Dermis blood vessel endothelial cell (primary cell): ENCODE measurements around the gene SATB1. TPM values are rescaled to one million over a fixed set of nuclear protein-coding genes. Genes with fewer than 3 reads are reported as not detected.

ENCODE experiments used
- DNase-seq: peaks from one replicate; pipeline ENCODE4 v3.0.0; 2010
- total RNA-seq: library from RNA; depleted of rRNA; stranded (reverse); fragments of >200 nt; gene quantifications from 2 replicates; pipeline ENCODE4 v1.2.3, GENCODE V29; 2014

Gene SATB1
- total RNA-seq, 1 donor from 2014 or later, result 20.1 TPM

DNA sequence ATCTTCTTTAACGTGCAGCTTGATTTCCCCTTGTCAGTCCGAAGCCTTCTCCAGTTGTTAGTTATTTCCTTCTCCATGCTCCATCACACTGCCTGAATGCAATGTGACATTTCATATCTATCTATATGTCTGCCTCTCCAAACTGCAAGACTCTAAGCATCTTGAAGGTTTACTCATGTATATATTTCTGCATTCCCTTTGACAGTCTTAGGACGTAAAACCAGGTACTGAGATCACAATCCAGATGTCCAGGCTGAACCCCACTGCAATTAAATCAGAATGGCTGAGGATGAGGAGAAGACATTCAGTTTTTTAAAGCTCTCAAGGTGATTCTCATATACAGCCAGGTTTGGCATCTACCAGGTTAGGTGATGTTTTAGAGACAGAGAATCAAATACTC, 6.1 kb upstream of the SATB1 start:
- no peak for DNase-seq

GRCh38 chr3:18428991-18429745, 4.0 kb upstream of the SATB1 start:
- no peak for DNase-seq

- DNase-seq, result no peak
Measured at GRCh38 chr3:18428036-18428435, 2.9 kb upstream of the SATB1 start.

DNA sequence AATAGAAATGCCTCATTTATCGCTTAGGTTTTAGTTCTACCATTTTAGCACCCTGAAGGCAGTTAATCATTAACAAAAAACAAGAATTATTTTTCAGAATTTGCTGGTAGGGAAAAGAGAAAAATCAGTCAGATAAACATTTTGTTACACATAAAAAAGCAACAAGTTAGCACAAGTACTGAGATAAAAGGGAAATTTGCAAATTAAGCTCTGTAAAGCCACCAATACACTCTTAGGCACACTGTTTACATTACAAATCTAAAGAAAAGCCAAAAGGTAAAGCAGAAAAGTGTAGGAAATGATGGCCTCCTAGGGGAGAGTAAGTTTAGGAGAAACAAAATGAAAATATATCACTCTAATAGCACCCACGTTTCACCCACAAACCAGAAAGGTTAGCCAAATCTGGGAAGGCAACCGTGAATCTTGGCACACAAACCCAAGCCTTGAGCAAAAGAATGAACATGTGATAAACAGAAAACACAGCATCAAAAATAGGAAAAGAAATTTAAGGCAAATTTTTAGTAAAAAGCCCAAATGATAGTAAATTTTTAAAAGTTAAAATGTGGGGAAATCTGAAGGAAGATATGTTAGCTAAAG, 1.6 kb upstream of the SATB1 start:
- DNase-seq, result no peak

DNA sequence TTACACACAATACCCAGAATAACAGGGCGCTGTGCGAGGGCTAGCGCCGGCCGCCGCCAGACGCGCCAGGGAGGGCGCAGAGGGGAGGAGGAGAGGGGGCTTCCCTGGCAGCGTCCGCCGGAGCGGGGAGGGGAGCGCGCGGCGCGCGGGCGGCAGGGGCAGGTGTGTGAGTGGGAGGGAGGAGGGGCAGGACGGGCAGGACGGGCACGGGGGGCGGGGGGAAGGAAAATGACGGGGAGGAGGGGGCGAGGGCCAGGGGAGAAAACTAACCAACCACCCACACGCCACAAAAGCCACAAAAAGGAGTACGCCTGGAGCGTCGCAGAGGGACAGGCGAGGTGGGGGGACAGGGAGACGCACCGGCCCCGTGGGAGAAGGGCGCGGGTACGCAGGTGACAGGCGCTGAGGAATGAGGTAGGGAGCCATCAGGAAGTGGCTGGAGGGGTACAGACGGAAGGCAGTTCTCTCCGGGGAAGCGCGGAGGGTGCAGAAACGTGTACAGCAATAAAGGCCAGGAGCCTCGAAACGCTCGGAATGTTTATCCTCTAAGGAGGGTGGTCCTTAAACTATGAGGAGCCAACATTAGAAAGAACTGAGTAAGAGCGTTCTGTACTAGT, 610 bp upstream of the SATB1 start:
- DNase-seq, result peak; percentile 1

DNA sequence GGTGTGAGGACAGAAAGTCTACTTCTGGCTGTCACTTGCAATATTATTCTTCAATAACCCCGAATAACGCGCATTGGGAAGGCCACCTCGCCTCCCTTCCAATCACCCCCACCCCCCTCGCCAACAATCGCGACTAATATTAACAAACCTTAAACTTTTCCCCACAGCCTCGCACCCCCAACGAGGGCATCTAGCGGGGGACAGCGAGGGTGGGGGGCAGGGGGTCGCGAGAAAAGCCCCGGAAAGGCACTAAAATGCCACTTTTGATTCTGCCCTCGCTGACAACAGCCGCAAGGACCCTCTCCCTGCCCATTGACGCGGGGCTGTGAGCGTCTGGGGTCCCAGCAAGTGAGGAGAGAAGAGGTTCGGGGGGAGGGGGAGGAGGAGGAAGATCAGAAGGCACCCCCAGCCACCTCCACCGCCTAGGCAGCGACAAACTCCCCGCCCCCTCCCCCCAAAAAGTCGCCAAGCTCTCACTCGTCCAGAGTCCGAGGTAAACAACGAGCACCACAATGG, 868 bp downstream of the SATB1 start:
- DNase-seq, result no peak

DNA sequence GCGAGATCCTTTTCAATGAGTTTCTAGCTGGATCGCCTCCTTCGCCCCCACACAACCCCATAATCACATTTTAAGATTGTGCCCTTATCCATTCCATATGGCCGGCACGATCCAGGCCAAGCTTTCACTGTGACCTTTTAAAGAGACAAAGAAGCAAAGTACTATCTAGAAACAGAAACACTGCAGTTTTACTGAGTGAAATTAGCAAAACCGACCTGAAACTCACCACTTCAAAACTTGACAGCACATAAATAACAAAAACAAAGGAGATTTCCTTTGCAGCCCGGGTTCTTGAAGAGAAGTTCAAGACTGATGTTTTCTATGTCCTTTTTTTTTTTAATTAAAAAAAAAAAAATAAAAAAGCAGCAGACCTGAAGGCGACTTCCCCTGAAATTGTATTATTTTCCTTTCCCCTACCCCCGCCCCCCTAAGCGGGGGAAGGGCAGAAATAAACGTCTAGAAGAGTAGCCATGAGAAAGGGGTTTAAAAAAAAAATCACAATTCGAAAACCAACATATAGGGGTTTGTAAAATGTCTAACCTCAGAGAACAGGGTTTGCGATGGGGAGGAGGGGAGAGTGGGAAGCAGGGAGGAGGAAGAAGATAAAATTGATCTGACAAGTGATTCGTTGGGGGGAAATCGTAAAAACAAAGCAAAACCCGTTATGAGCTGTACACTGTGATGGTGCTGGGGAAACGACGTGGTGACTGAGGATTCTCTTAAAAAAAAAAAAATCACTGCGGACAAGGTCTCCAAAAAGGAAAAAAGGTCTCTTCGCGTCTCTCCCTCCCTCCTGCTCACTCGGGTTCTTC, 1.5 kb downstream of the SATB1 start:
- DNase-seq, result peak; percentile 68

DNA sequence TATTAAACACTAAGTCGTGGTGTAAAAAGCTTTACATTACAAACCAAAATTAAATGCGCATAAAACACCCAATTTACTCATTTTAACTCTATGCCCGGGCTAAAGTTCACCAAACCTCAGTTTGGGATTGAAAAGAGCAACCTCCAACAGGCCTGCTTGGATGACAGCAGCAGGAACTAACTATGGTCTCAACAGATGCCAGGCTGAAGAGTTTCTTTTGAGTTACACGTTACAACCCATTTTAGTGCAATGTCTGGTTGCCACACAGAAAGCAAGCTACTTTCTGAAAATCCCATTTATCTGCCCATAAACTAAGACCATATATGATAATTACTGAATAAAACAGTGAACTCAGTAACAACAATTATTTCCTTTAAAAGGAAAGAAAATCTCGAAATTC, 2.2 kb downstream of the SATB1 start:
- DNase-seq, result peak; percentile 9

DNA sequence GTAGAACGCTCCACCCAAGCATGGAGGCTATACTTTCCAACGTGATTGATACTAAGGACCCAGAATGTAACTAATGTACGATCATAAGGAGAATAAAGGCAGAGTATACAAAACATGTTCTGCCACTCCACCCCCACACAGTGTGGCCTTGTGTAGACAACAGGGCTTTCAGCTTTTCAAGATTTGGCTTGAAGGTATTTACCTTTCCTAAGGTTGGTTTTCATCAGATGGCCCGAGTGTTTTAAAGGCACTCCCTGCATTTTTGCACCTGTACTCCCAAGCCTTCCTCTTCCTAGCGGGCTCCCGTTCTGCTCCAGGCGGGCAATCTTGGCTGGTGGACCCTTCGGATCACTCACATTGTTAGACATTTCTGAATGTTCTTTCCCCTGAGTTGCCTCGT, 4.6 kb downstream of the SATB1 start:
- DNase-seq, result no peak

DNA sequence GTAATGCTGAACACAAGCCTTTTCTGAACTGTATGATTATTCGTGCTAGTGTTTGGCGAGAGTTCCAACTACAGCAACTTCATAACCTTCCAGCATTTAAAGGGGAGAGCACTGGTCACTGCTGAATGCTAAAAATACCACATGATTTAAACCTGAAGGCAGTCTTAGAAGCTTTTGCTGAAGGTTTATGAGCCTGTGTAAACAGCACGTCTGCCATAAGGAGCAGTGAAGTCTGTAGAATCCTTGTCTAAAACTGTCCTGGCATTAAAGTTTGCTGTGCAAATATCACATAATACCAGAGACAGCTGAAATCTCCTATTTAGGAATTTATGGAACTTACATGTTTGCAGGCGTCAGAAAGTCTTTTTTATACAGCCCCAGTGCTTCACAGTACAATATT, 5.9 kb downstream of the SATB1 start:
- DNase-seq, result no peak

- DNase-seq, result no peak
Measured at GRCh38 chr3:18417904-18418572, 7.1 kb downstream of the SATB1 start.

- DNase-seq, result no peak
Measured at GRCh38 chr3:18416332-18416731, 8.8 kb downstream of the SATB1 start.

- DNase-seq, result no peak
Measured at GRCh38 chr3:18415839-18416238, 9.3 kb downstream of the SATB1 start.

GRCh38 chr3:18415167-18415566, 10.0 kb downstream of the SATB1 start:
- no peak for DNase-seq

GRCh38 chr3:18412684-18413083, 12.5 kb downstream of the SATB1 start:
- no peak for DNase-seq

- DNase-seq, result no peak
Measured at GRCh38 chr3:18411541-18411940, 13.6 kb downstream of the SATB1 start.

DNA sequence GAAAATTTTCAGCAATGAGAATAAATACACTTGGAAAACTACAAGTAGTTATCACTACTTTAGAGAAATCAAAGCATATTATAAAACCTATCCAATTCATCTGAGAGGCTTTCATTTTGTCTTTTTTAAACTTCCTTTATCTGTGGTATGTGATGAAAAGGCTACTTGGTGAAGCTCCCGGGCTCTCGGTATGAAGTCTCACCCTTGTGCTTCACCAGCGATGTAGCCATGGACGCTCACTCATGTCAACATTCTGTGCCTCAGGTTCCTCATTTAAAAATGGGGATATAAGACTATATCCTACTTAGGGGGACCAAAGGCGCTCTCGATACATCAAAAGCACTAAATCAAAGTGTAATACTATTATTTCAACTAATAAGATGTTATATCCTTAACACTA, 14.9 kb downstream of the SATB1 start:
- no peak for DNase-seq

- DNase-seq, result no peak
Measured at GRCh38 chr3:18409266-18409665, 15.9 kb downstream of the SATB1 start.

- no peak for DNase-seq
Measured at GRCh38 chr3:18405141-18405540, 20.0 kb downstream of the SATB1 start.

GRCh38 chr3:18403061-18403460, 22.1 kb downstream of the SATB1 start:
- DNase-seq, result no peak

DNA sequence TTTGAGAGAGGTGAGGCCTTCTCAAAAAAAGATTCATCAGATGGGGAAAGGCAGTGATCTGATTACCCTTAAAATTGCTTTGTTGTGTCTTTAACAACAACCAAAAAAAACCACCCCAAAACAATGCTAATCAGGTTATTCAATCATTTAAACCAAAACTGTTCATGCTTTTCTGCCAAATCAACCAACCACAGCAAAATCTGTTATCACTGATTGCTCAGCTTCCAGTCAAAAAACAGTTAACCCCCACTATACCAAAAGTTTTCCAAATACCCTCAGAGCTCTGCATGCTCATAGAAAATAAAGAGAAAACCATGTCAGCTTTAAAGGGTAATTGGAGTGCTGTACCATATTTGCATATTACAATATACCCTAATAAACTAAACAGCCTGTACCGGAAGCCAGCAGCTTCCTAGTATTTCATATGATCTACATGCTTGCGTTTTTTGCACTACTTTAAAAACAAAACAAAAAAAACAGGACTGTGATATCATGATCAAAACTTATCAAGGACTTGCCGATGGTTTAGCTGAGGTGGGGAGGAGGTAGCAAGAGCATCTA, 22.8 kb downstream of the SATB1 start:
- no peak for DNase-seq

DNA sequence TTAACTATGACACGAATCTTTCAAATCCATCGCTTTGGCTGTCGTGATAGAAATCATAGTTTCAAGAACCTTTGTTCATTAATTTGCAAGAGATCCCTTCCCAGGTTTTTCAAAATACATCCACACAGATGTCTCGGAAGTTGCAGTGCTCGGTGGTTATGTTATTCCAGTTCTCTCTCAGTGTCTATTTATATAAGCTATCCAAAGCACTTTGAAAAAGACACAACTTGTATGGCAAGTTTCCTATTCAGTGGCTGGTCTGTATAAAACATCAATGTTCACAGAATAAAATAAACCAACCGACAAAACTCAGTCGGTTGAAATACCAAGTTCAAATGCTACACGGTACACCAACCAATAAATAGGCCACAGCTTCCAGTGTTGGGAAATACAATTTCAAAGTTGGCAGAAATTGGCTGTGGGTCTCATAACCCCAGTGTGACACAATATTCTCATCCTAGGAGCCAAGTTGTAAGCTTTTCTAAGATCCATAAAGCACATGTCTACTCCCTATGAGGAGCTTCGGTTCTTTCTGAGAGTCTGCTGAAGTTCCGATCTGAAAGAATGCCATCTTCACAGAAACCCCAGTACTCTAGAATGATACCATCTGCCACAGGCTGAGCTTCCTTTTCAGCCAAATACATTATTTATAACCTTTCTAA, 23.7 kb downstream of the SATB1 start:
- no peak for DNase-seq
